K562 (cell line): ENCODE results near the gene FIGLA. TPM values are rescaled to one million over a fixed set of nuclear protein-coding genes. Genes with fewer than 3 reads are reported as not detected.

Experiments used
- ATAC-seq: fragments of 200-7000 bp; cut with Tn5 transposase; 3 replicates; pipeline ENCODE4 v1.9.1; 2020; ENCODE audit warnings: moderate library complexity
- BruUV-seq: library from RNA; stranded (reverse); fragments of 400-500 nt; replicated peaks from 2 replicates; lab custom pipeline; 2021; lab: Mats Ljungman, UMichigan
- CTCF ChIA-PET: fragments of 300-600 bp; formaldehyde crosslinking; extraction: SDS; loops from one replicate; lab custom pipeline; 2021; ENCODE audit warnings: low intra/inter-chr PET ratio; lab: Yijun Ruan, JAX
- POLR2A ChIA-PET: fragments of 300-600, 350-650 bp; sonication (Branson Sonifier 250); formaldehyde crosslinking; extraction: SDS; loops from one replicate; lab custom pipeline; 2021; ENCODE audit warnings: antibody characterized with exemption, inconsistent platforms; lab: Yijun Ruan, JAX
- DNase-seq, 4 experiments: peaks; one replicate each; pipeline versions ENCODE4 v3.0.0 to v3.0.0-alpha.2; 2011 to 2018; ENCODE audit warnings: low spot score in 3 of 4, mixed read lengths in 3 of 4; ENCODE audit errors: extremely low read depth in 1 of 4
- FAIRE-seq: peaks from 2 replicates; lab custom pipeline; 2011; peaks lifted over from hg19 to GRCh38; lab: Jason Lieb, UNC
- H2AFZ ChIP-seq: 2 replicates; pipeline ENCODE4 v1.6.0; 2011; ENCODE audit warnings: low read depth, low read length, control low read depth, inconsistent platforms
- H3K27ac ChIP-seq: fragments of 200-600 bp; 3 replicates; pipeline ENCODE4 v1.8.0; 2011; ENCODE audit warnings: low read depth, mild to moderate bottlenecking, control low read depth, inconsistent platforms, low read length, moderate library complexity, mixed read lengths; ENCODE audit errors: extremely low read depth
- H3K27me3 ChIP-seq, 2 experiments: fragments of 300-600 bp in 1 of 2; 2 replicates in 1 of 2; 3 replicates in 1 of 2; pipeline versions ENCODE4 v1.6.0 to v1.8.0; 2011; ENCODE audit warnings: inconsistent platforms in 2 of 2, low read length in 2 of 2, mild to moderate bottlenecking in 1 of 2, mixed read lengths in 1 of 2, moderate library complexity in 1 of 2; ENCODE audit not compliant: control insufficient read depth in 2 of 2, insufficient read depth in 2 of 2
- H3K36me3 ChIP-seq: fragments of 300-600 bp; 3 replicates; pipeline ENCODE4 v1.8.0; 2011; ENCODE audit warnings: mild to moderate bottlenecking, low read length, inconsistent platforms; ENCODE audit not compliant: control insufficient read depth, insufficient read depth
- H3K4me1 ChIP-seq, 2 experiments: fragments of 200-600 bp in 1 of 2; replicated peaks in 1 of 2; 2 replicates in 1 of 2; 3 replicates in 1 of 2; pipeline versions ENCODE4 v1.5.1 to v1.8.0; 2011; ENCODE audit warnings: inconsistent platforms in 2 of 2, low read length in 2 of 2, mild to moderate bottlenecking in 1 of 2, mixed read lengths in 1 of 2, moderate library complexity in 1 of 2; ENCODE audit not compliant: control insufficient read depth in 2 of 2, insufficient read depth in 2 of 2
- H3K4me2 ChIP-seq: 2 replicates; pipeline ENCODE4 v1.6.1; 2011; ENCODE audit warnings: low read length, control low read depth, inconsistent platforms, mixed read lengths; ENCODE audit not compliant: insufficient read depth
- H3K4me3 ChIP-seq: fragments of 200-600 bp; sonication (generic), shearing (Covaris generic); 2 replicates; pipeline ENCODE4 v1.5.1; 2016; ENCODE audit warnings: control low read depth, inconsistent platforms
- H3K79me2 ChIP-seq: fragments of 200-600 bp; 3 replicates; pipeline ENCODE4 v1.8.0; 2011; ENCODE audit warnings: low read length, inconsistent platforms; ENCODE audit not compliant: control insufficient read depth, insufficient read depth
- H3K9ac ChIP-seq, 2 experiments: 2 replicates each; pipeline versions ENCODE4 v1.6.0 to v1.6.1; 2011; ENCODE audit warnings: low read depth in 2 of 2, low read length in 2 of 2, control low read depth in 1 of 2, inconsistent platforms in 1 of 2, mild to moderate bottlenecking in 1 of 2, mixed read lengths in 1 of 2; ENCODE audit not compliant: insufficient read depth in 1 of 2
- H3K9me1 ChIP-seq: one replicate; pipeline ENCODE4 v1.6.0; 2011; ENCODE audit warnings: inconsistent platforms, mild to moderate bottlenecking, low read length, moderate library complexity; ENCODE audit not compliant: control insufficient read depth, insufficient read depth
- H3K9me3 ChIP-seq: replicated peaks from 2 replicates; pipeline ENCODE4 v1.5.1; 2011; ENCODE audit warnings: low read depth, low read length, inconsistent platforms; ENCODE audit not compliant: control insufficient read depth, insufficient read depth
- H4K20me1 ChIP-seq: replicated peaks from 2 replicates; pipeline ENCODE4 v1.6.1; 2011; ENCODE audit warnings: low read length, inconsistent platforms, mixed read lengths; ENCODE audit not compliant: control insufficient read depth, insufficient read depth
- CBX1 ChIP-seq: sonication (generic); IDR thresholded peaks from 2 replicates; pipeline ENCODE4 v1.6.1; 2016; ENCODE audit warnings: antibody characterized with exemption, low read depth, mild to moderate bottlenecking
- DNMT1 ChIP-seq: fragments of 450-650 bp; IDR thresholded peaks from 2 replicates; pipeline ENCODE4 v1.6.1; 2016; ENCODE audit warnings: antibody characterized with exemption, mild to moderate bottlenecking
- HMGN3 ChIP-seq: IDR thresholded peaks from 2 replicates; pipeline ENCODE4 v1.6.1; 2011; ENCODE audit warnings: borderline replicate concordance, low read depth, mild to moderate bottlenecking, mixed read lengths, low read length; ENCODE audit not compliant: insufficient read length; ENCODE audit errors: extremely low read depth
- JUN ChIP-seq, 2 experiments: sonication (generic) in 1 of 2; formaldehyde crosslinking in 1 of 2; IDR thresholded peaks; 2 replicates each; pipeline versions ENCODE4 v1.6.1 to v1.8.0; 2012 to 2022; ENCODE audit warnings: borderline replicate concordance in 2 of 2, mild to moderate bottlenecking in 2 of 2, improper control_type of control experiment in 1 of 2, low read depth in 1 of 2, low read length in 1 of 2, missing genetic modification reagents in 1 of 2
- KLF10 ChIP-seq: fragments of 250-450 bp; sonication (Bioruptor Pico); IDR thresholded peaks from 2 replicates; pipeline ENCODE4 v1.6.1; 2021; ENCODE audit warnings: matching md5 sums
- MTF1 ChIP-seq: fragments of 250-450 bp; sonication (Bioruptor Pico); IDR thresholded peaks from 2 replicates; pipeline ENCODE4 v1.9.0; 2021; ENCODE audit warnings: moderate library complexity, mild to moderate bottlenecking, inconsistent platforms, borderline replicate concordance
- SREBF1 ChIP-seq: fragments of 150-350 bp; IDR thresholded peaks from 2 replicates; pipeline ENCODE4 v1.6.1; 2014; ENCODE audit warnings: antibody characterized with exemption, low read depth, low read length, borderline replicate concordance
- SRSF3 ChIP-seq: fragments of 200-400 bp; formaldehyde crosslinking; IDR thresholded peaks from 2 replicates; pipeline ENCODE4 v1.6.1; 2016; ENCODE audit warnings: mild to moderate bottlenecking, low read length, moderate library complexity; ENCODE audit not compliant: insufficient read depth
- ZKSCAN1 ChIP-seq: fragments of 150-350 bp; IDR thresholded peaks from 2 replicates; pipeline ENCODE4 v1.6.1; 2016; ENCODE audit warnings: low read depth, low read length
- WGBS: fragments of 100-300 bp; shearing (Covaris generic); methylation state at CpG from one replicate; pipeline ENCODE4 v1.1.6; 2016; ENCODE audit warnings: low coverage, mixed read lengths; ENCODE audit not compliant: insufficient coverage; ENCODE audit errors: missing lambda C conversion rate; 5-methylcytosine and 5-hydroxymethylcytosine counted together
- in situ Hi-C: fragments of 300-500 bp; cut with MboI; formaldehyde crosslinking; loops from 4 replicates; pipeline ENCODE4 v1.15.0; 2018; ENCODE audit warnings: inconsistent platforms, mixed read lengths
- intact Hi-C: fragments of 100-400 bp; cut with micrococcal nuclease; formaldehyde crosslinking; loops from 2 replicates; pipeline ENCODE4 v1.14.2; 2022
- polyA plus RNA-seq, 8 experiments: library from polyadenylated mRNA; depleted of rRNA in 4 of 8; stranded (reverse) in 5 of 8; unstranded in 3 of 8; fragments of >200 nt; fragmentation: Nextera tagmentation in 2 of 8; fragmentation: Illumina TruSeq in 1 of 8; extraction: Ambion mirVana in 2 of 8; extraction: Trizol in 1 of 8; gene quantifications; 2 replicates each; pipeline versions ENCODE4 v1.2.1 to v1.2.3, GENCODE V29; 2011 to 2014; ENCODE audit warnings: inconsistent platforms in 1 of 8, missing spikeins in 1 of 8
- total RNA-seq, 7 experiments: library from RNA; depleted of rRNA in 6 of 7; stranded (reverse); fragments of >200 nt in 6 of 7; fragmentation: Illumina TruSeq in 2 of 7; extraction: Trizol in 2 of 7; gene quantifications; 2 replicates each; pipeline versions ENCODE4 v1.2.1 to v1.2.3, GENCODE V29; 2011 to 2021; ENCODE audit warnings: low replicate concordance in 1 of 7
- TF ChIP-seq, protein P1 (sequence below): fragments of 450-650 bp; IDR thresholded peaks from 2 replicates; pipeline ENCODE4 v1.6.1; 2014; ENCODE audit warnings: low read depth, mild to moderate bottlenecking, moderate library complexity, borderline replicate concordance
- TF ChIP-seq, protein P2 (sequence below): IDR thresholded peaks from 2 replicates; pipeline ENCODE4 v1.6.1; 2014; ENCODE audit warnings: antibody characterized with exemption
- TF ChIP-seq, protein P3 (sequence below): fragments of 250-450 bp; sonication (Bioruptor Pico); IDR thresholded peaks from 2 replicates; pipeline ENCODE4 v1.8.0; 2022; ENCODE audit warnings: inconsistent platforms, mild to moderate bottlenecking, moderate library complexity, borderline replicate concordance
- TF ChIP-seq, protein P4 (sequence below): fragments of 250-450 bp; sonication (Bioruptor Pico); IDR thresholded peaks from 2 replicates; pipeline ENCODE4 v1.9.0; 2021; ENCODE audit warnings: mild to moderate bottlenecking, inconsistent platforms

FIGLA gene
- total and polyA plus RNA-seq, 9 of the 15 experiments (the other 6 are each of a cell fraction or from before 2014, with no cell fraction given) = not detected

DNA sequence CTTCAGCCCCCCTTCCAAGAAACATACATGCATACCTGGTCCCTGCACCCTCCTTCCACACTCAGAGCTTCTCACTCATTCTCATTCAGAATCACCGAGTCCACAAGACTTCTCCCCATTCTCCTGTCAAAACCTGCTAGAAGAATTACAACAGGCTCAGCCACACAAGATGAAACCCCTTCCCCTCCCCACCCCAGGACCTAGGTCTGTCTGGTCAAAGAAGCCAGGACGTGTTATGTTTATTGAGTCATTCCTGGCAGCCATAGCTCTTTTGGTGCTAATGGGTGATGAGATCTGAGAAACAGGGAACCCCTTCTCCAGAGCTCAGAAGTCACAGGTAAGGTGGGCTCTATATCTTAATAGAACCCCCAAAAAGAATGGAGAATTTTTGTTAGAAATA lies 21.0 kb downstream of the FIGLA start:
- Histone ChIP-seq H3K4me3 (no peak overlapping the region), H3K79me2 (peaks cover 11% of the 10 kb centered on the region), H4K20me1 (no peaks in the 10 kb centered on the region), H3K4me2 (no peak overlapping the region), H3K9ac (no peak overlapping the region; a peak in 1 of 4 replicates), H3K9me3 (no peaks in the 10 kb centered on the region), H3K27ac (no peak overlapping the region), H3K9me1 (no peaks in the 10 kb centered on the region)
- intact Hi-C loops = loop anchor here (5.0 kb wide), 2 partner anchors 62 to 467 kb away; partner anchors contain the start of gene FAM136A
- 65% methylated on average over 2 of the region's 2 CpGs for WGBS
- BruUV-seq = no TSS peak
- TF ChIP-seq, protein P1, sequence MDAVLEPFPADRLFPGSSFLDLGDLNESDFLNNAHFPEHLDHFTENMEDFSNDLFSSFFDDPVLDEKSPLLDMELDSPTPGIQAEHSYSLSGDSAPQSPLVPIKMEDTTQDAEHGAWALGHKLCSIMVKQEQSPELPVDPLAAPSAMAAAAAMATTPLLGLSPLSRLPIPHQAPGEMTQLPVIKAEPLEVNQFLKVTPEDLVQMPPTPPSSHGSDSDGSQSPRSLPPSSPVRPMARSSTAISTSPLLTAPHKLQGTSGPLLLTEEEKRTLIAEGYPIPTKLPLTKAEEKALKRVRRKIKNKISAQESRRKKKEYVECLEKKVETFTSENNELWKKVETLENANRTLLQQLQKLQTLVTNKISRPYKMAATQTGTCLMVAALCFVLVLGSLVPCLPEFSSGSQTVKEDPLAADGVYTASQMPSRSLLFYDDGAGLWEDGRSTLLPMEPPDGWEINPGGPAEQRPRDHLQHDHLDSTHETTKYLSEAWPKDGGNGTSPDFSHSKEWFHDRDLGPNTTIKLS = no peak
- TF ChIP-seq DNMT1 (no peak), JUN (IDR thresholded peaks at IDR 0.05; ENCODE audit: borderline replicate concordance, low read depth, low read length) (no peak), JUN (CRISPR knock-in tag; IDR thresholded peaks at IDR 0.05; ENCODE audit: borderline replicate concordance) (no peak), KLF10 (no peak), CBX1 (no peak), SREBF1 (no peak), ZKSCAN1 (no peak), SRSF3 (no peak), HMGN3 (no peak), MTF1 (no peak)
- TF ChIP-seq, protein P2, sequence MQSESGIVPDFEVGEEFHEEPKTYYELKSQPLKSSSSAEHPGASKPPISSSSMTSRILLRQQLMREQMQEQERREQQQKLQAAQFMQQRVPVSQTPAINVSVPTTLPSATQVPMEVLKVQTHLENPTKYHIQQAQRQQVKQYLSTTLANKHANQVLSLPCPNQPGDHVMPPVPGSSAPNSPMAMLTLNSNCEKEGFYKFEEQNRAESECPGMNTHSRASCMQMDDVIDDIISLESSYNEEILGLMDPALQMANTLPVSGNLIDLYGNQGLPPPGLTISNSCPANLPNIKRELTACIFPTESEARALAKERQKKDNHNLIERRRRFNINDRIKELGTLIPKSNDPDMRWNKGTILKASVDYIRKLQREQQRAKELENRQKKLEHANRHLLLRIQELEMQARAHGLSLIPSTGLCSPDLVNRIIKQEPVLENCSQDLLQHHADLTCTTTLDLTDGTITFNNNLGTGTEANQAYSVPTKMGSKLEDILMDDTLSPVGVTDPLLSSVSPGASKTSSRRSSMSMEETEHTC = no peak
- TF ChIP-seq, protein P3, sequence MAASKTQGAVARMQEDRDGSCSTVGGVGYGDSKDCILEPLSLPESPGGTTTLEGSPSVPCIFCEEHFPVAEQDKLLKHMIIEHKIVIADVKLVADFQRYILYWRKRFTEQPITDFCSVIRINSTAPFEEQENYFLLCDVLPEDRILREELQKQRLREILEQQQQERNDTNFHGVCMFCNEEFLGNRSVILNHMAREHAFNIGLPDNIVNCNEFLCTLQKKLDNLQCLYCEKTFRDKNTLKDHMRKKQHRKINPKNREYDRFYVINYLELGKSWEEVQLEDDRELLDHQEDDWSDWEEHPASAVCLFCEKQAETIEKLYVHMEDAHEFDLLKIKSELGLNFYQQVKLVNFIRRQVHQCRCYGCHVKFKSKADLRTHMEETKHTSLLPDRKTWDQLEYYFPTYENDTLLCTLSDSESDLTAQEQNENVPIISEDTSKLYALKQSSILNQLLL (CRISPR knock-in tag) = no peak
- TF ChIP-seq, protein P4, sequence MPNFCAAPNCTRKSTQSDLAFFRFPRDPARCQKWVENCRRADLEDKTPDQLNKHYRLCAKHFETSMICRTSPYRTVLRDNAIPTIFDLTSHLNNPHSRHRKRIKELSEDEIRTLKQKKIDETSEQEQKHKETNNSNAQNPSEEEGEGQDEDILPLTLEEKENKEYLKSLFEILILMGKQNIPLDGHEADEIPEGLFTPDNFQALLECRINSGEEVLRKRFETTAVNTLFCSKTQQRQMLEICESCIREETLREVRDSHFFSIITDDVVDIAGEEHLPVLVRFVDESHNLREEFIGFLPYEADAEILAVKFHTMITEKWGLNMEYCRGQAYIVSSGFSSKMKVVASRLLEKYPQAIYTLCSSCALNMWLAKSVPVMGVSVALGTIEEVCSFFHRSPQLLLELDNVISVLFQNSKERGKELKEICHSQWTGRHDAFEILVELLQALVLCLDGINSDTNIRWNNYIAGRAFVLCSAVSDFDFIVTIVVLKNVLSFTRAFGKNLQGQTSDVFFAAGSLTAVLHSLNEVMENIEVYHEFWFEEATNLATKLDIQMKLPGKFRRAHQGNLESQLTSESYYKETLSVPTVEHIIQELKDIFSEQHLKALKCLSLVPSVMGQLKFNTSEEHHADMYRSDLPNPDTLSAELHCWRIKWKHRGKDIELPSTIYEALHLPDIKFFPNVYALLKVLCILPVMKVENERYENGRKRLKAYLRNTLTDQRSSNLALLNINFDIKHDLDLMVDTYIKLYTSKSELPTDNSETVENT (CRISPR knock-in tag) = no peak
- TF ChIP-seq, all 486 proteins: peak for 0
- H2AFZ ChIP-seq = no peak overlapping the region
- in situ Hi-C loops = no loop called here
- ChIA-PET CTCF (no interaction called here), POLR2A (interaction anchor here (0.5 to 2.3 kb wide), 4 partner anchors 9 to 419 kb away, joined by 3 to 6 read pairs (median 4); no protein-coding TSS in a partner anchor)
- FAIRE-seq (no peak), DNase-seq (no peak), ATAC-seq (no peak)
- no peaks in the 10 kb centered on the region for H3K36me3 ChIP-seq
- H3K4me1 ChIP-seq = peaks cover 2 to 12% of the 10 kb centered on the region in 2 experiments; a peak in 4 of 5 replicates
- H3K27me3 ChIP-seq = no peaks in the 10 kb centered on the region; a peak in 1 of 5 replicates
